Measurements from ENCODE around the gene DGKD.

DNA sequence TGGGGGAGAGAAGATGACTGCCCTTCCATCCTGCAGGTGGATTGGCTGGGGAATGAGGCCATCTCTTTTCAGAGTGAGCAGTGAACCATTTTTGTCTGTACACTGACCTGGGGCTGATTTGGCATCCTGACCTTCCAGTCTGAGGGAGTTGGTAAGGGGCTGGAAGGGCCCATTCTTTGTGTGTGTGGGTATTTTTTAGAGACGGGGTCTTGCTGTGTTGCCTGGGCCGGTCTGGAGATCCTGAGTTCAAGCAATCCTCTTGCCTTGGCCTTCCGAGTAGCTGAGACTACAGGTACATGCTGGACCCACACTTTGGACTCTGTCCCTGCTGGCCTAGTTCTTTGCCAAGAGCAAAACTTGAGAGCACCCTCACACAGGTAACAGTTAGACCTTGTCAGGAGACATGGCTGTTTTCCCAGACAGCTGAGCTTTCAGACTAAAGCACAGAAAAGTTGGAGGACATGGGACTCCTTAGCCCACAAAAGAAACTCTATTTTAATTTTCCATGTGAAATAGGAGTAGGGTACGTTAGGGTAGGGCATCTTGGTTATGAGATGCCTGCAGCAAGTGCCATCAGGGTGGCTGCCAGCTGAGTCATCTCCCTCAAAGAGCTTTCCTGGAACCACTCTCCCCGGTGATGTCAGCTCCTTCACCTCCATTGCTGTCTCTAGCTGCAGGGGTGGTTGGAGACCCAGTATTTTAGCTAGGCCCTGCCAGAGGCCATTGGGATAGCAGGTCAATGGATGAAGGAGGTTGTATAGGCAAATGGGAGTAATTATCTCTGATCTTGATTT, 60.7 kb downstream of the DGKD start:
- TF ChIP-seq, protein P1, sequence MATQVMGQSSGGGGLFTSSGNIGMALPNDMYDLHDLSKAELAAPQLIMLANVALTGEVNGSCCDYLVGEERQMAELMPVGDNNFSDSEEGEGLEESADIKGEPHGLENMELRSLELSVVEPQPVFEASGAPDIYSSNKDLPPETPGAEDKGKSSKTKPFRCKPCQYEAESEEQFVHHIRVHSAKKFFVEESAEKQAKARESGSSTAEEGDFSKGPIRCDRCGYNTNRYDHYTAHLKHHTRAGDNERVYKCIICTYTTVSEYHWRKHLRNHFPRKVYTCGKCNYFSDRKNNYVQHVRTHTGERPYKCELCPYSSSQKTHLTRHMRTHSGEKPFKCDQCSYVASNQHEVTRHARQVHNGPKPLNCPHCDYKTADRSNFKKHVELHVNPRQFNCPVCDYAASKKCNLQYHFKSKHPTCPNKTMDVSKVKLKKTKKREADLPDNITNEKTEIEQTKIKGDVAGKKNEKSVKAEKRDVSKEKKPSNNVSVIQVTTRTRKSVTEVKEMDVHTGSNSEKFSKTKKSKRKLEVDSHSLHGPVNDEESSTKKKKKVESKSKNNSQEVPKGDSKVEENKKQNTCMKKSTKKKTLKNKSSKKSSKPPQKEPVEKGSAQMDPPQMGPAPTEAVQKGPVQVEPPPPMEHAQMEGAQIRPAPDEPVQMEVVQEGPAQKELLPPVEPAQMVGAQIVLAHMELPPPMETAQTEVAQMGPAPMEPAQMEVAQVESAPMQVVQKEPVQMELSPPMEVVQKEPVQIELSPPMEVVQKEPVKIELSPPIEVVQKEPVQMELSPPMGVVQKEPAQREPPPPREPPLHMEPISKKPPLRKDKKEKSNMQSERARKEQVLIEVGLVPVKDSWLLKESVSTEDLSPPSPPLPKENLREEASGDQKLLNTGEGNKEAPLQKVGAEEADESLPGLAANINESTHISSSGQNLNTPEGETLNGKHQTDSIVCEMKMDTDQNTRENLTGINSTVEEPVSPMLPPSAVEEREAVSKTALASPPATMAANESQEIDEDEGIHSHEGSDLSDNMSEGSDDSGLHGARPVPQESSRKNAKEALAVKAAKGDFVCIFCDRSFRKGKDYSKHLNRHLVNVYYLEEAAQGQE (IDR thresholded peaks at IDR 0.05; ENCODE audit: insufficient replicate concordance, low read depth): no peak
- TF ChIP-seq, protein P2, sequence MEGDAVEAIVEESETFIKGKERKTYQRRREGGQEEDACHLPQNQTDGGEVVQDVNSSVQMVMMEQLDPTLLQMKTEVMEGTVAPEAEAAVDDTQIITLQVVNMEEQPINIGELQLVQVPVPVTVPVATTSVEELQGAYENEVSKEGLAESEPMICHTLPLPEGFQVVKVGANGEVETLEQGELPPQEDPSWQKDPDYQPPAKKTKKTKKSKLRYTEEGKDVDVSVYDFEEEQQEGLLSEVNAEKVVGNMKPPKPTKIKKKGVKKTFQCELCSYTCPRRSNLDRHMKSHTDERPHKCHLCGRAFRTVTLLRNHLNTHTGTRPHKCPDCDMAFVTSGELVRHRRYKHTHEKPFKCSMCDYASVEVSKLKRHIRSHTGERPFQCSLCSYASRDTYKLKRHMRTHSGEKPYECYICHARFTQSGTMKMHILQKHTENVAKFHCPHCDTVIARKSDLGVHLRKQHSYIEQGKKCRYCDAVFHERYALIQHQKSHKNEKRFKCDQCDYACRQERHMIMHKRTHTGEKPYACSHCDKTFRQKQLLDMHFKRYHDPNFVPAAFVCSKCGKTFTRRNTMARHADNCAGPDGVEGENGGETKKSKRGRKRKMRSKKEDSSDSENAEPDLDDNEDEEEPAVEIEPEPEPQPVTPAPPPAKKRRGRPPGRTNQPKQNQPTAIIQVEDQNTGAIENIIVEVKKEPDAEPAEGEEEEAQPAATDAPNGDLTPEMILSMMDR (IDR thresholded peaks at IDR 0.05; ENCODE audit: insufficient read depth, low read length): no peak
- TF ChIP-seq POLR2AphosphoS5 (IDR thresholded peaks at IDR 0.05; ENCODE audit: low read depth) (no peak), GABPA (IDR thresholded peaks at IDR 0.05; ENCODE audit: low read depth) (no peak), SPI1 (IDR thresholded peaks at IDR 0.05; ENCODE audit: borderline replicate concordance, low read depth) (no peak)
